Measurements from ENCODE around the gene PARM1.

GRCh38 chr4:74897386-74897785 lies 35.5 kb upstream of the PARM1 start:
- TF ChIP-seq, protein P1, sequence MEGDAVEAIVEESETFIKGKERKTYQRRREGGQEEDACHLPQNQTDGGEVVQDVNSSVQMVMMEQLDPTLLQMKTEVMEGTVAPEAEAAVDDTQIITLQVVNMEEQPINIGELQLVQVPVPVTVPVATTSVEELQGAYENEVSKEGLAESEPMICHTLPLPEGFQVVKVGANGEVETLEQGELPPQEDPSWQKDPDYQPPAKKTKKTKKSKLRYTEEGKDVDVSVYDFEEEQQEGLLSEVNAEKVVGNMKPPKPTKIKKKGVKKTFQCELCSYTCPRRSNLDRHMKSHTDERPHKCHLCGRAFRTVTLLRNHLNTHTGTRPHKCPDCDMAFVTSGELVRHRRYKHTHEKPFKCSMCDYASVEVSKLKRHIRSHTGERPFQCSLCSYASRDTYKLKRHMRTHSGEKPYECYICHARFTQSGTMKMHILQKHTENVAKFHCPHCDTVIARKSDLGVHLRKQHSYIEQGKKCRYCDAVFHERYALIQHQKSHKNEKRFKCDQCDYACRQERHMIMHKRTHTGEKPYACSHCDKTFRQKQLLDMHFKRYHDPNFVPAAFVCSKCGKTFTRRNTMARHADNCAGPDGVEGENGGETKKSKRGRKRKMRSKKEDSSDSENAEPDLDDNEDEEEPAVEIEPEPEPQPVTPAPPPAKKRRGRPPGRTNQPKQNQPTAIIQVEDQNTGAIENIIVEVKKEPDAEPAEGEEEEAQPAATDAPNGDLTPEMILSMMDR (conservative IDR thresholded peaks at IDR 0.05 in 1 of 2, IDR thresholded peaks at IDR 0.05 in 1 of 2; ENCODE audit: extremely low read depth in 1 of 2, insufficient read depth in 1 of 2, low read depth in 1 of 2, low read length in 2 of 2), result no peak
- TF ChIP-seq EZH2 (IDR thresholded peaks at IDR 0.05; ENCODE audit: borderline replicate concordance, low read length), result no peak
